Mucosa of descending colon (tissue), 3 donors: ENCODE measurements around the gene NALF2. TPM values are rescaled to one million over a fixed set of nuclear protein-coding genes. Genes with fewer than 3 reads are reported as not detected.
A peak's percentile ranks its signal among the peaks of the same experiment; 100 is the strongest.

ENCODE experiments used
- ATAC-seq: fragments of 200-7000 bp; cut with Tn5 transposase; one replicate; pipeline ENCODE4 v1.9.1; 2020; ENCODE audit warnings: mild to moderate bottlenecking, moderate library complexity
- DNase-seq, 3 donors: peaks; one replicate each; pipeline ENCODE4 v3.0.0-alpha.2; 2020
- H3K36me3 ChIP-seq: fragments of 200-600 bp; one replicate; pipeline ENCODE4 v1.8.0; 2021; ENCODE audit warnings: low read depth, mild to moderate bottlenecking
- H3K4me1 ChIP-seq: fragments of 200-600 bp; one replicate; pipeline ENCODE4 v1.8.0; 2021; ENCODE audit warnings: low read depth, mild to moderate bottlenecking
- H3K4me3 ChIP-seq: fragments of 200-600 bp; one replicate; pipeline ENCODE4 v1.8.0; 2021; ENCODE audit warnings: mild to moderate bottlenecking
- H3K9me3 ChIP-seq: fragments of 200-600 bp; one replicate; pipeline ENCODE4 v1.8.0; 2021; ENCODE audit warnings: mild to moderate bottlenecking
- intact Hi-C, 2 donors: fragments of 100-400 bp; cut with DNase I in 1 of 2; cut with micrococcal nuclease in 1 of 2; formaldehyde crosslinking; loops; one replicate each; pipeline versions ENCODE4 v1.11.0 to v1.11.1; 2022; cut with DNase I, micrococcal nuclease
- long read RNA-seq, 2 donors: library from polyadenylated mRNA; unstranded; transcript quantifications; one replicate each; pipeline ENCODE4 v2.0.0, GENCODE V29; 2019 to 2021
- total RNA-seq, 3 donors: library from RNA; stranded (reverse); fragmentation: NEBNext Ultra II Directional in 2 of 3; extraction: Animal tissue kit (Norgen Biotek cat#: 25700) in 2 of 3; gene quantifications; one replicate each; pipeline versions ENCODE4 v1.2.1 to v1.2.4, GENCODE V29; 2021 to 2023
- TF ChIP-seq, protein P1 (sequence below): fragments of 200-600 bp; IDR thresholded peaks from one replicate; pipeline ENCODE4 v1.8.0; 2022; ENCODE audit warnings: antibody characterized with exemption, mild to moderate bottlenecking
- donor health status: DM: no; HTN: no; CAD: no; lungs with moderate emphysema.
- donor health status: DM: no; HTN: no; CAD: no.
- donor health status: DM: no; HTN: yes; CAD: no.

The NALF2 gene
- total RNA-seq: under 1 TPM; 0.22 to 0.98 (median 0.51) TPM
- long read RNA-seq, donor 1: 0 reads
- long read RNA-seq, donor 2: 0 reads

- ATAC-seq (peak; percentile 75), DNase-seq (peak in 2 of 3 donors; percentile 64)
- Histone ChIP-seq H3K4me1 (no peaks in the 10 kb centered on the region), H3K36me3 (no peaks in the 10 kb centered on the region), H3K9me3 (no peaks in the 10 kb centered on the region), H3K4me3 (no peak within 1 kb of the TSS)
- intact Hi-C loops: no loop called here
- TF ChIP-seq, protein P1, sequence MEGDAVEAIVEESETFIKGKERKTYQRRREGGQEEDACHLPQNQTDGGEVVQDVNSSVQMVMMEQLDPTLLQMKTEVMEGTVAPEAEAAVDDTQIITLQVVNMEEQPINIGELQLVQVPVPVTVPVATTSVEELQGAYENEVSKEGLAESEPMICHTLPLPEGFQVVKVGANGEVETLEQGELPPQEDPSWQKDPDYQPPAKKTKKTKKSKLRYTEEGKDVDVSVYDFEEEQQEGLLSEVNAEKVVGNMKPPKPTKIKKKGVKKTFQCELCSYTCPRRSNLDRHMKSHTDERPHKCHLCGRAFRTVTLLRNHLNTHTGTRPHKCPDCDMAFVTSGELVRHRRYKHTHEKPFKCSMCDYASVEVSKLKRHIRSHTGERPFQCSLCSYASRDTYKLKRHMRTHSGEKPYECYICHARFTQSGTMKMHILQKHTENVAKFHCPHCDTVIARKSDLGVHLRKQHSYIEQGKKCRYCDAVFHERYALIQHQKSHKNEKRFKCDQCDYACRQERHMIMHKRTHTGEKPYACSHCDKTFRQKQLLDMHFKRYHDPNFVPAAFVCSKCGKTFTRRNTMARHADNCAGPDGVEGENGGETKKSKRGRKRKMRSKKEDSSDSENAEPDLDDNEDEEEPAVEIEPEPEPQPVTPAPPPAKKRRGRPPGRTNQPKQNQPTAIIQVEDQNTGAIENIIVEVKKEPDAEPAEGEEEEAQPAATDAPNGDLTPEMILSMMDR: no peak
These were observed at the start of gene NALF2 for GRCh38 chrX:69503782-69504625. TSS of gene NALF2 (plus strand) at chrX:69504326. CDS start at chrX:69505283, 957 bp downstream.

GRCh38 chrX:69457756-69458155, 46.4 kb upstream of the NALF2 start:
- Histone ChIP-seq H3K9me3 (no peaks in the 10 kb centered on the region), H3K36me3 (no peaks in the 10 kb centered on the region), H3K4me1 (no peaks in the 10 kb centered on the region), H3K4me3 (no peak overlapping the region)
- intact Hi-C loops: no loop called here
- DNase-seq (no peak), ATAC-seq (no peak)
- TF ChIP-seq, protein P1: no peak

DNA sequence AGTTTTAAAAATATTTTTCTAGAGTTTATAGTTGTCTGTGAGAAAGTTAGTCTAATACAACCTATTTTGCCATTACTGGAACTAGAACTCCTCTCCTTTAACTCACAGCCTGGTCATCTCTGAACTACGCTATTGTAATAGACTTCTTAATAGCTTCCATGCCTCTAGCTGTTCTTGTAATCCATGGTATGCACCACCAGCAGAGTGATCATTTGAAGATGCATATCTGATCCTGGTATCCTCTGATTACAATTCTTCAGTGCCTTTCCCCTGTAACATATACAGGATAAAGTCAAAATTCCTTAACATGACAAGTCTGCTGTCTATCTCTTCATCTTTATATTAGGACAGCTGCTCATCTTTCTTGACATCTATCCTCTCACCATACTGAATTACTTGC, 37.6 kb upstream of the NALF2 start:
- Histone ChIP-seq H3K36me3 (no peaks in the 10 kb centered on the region), H3K4me3 (no peak overlapping the region), H3K9me3 (no peaks in the 10 kb centered on the region), H3K4me1 (no peaks in the 10 kb centered on the region)
- TF ChIP-seq, protein P1: no peak
- ATAC-seq (no peak), DNase-seq (no peak)
- intact Hi-C loops: no loop called here

- no peak overlapping the region for H3K4me3 ChIP-seq
- no peak for DNase-seq
- no peaks in the 10 kb centered on the region for H3K36me3 ChIP-seq
- intact Hi-C loops: no loop called here
- H3K4me1 ChIP-seq: no peaks in the 10 kb centered on the region
- TF ChIP-seq, protein P1: no peak
- no peak for ATAC-seq
- H3K9me3 ChIP-seq: no peaks in the 10 kb centered on the region
These were observed 34.2 kb upstream of the NALF2 start for GRCh38 chrX:69469975-69470374.

GRCh38 chrX:69489625-69490024, 14.5 kb upstream of the NALF2 start:
- intact Hi-C loops: no loop called here
- ATAC-seq (no peak), DNase-seq (no peak)
- no peaks in the 10 kb centered on the region for H3K36me3 ChIP-seq
- no peak overlapping the region for H3K4me3 ChIP-seq
- TF ChIP-seq, protein P1: no peak
- H3K9me3 ChIP-seq: no peaks in the 10 kb centered on the region
- no peaks in the 10 kb centered on the region for H3K4me1 ChIP-seq
